ENCODE data around the gene SHKBP1. TPM values are rescaled to one million over a fixed set of nuclear protein-coding genes. Genes with fewer than 3 reads are reported as not detected.

The SHKBP1 gene
- total and polyA plus RNA-seq, 4 donors = 10.1 to 22.9 (median 15.4) TPM

- Histone ChIP-seq H3K4me3 (ENCODE audit: low read depth in 1 of 3, low read length in 3 of 3) (no peak overlapping the region), H3K9me3 (ENCODE audit: control insufficient read depth in 4 of 4, low read length in 3 of 4) (peaks cover 0 to 4% (median under 1%) of the 10 kb centered on the region in 4 donors), H3K27ac (ENCODE audit: low read depth in 1 of 2, low read length in 2 of 2) (no peak overlapping the region), H3K36me3 (ENCODE audit: control insufficient read depth in 4 of 4, insufficient read depth in 3 of 4, low read depth in 1 of 4, low read length in 3 of 4) (no peaks in the 10 kb centered on the region), H3K27me3 (ENCODE audit: control insufficient read depth in 4 of 4, insufficient read depth in 4 of 4, low read length in 3 of 4) (no peaks in the 10 kb centered on the region), H3K9ac (ENCODE audit: low read depth in 1 of 2, low read length in 2 of 2) (no peak overlapping the region), H3K4me1 (ENCODE audit: control insufficient read depth in 4 of 4, insufficient read depth in 4 of 4, low read length in 3 of 4) (no peaks in the 10 kb centered on the region)
- DNase-seq (ENCODE audit: low spot score) = no peak
- TF ChIP-seq CTCF (IDR thresholded peaks at IDR 0.05; ENCODE audit: low read depth, low read length, missing input control) (no peak), SP1 (IDR thresholded peaks at IDR 0.05) (no peak), ZBTB33 (IDR thresholded peaks at IDR 0.05) (no peak), FOXA2 (IDR thresholded peaks at IDR 0.05) (no peak), TAF1 (conservative IDR thresholded peaks at IDR 0.05) (no peak)
- 69% methylated on average over 4 of the region's 4 CpGs for WGBS
Measured at GRCh38 chr19:40539070-40539469, 37.6 kb upstream of the SHKBP1 start.

GRCh38 chr19:40542202-40542859, 34.3 kb upstream of the SHKBP1 start:
- Histone ChIP-seq H3K4me1 (ENCODE audit: control insufficient read depth in 4 of 4, insufficient read depth in 4 of 4, low read length in 3 of 4) (no peaks in the 10 kb centered on the region), H3K4me3 (ENCODE audit: low read depth in 1 of 3, low read length in 3 of 3) (no peak overlapping the region), H3K9ac (ENCODE audit: low read depth in 1 of 2, low read length in 2 of 2) (no peak overlapping the region), H3K27ac (ENCODE audit: low read depth in 1 of 2, low read length in 2 of 2) (no peak overlapping the region), H3K9me3 (ENCODE audit: control insufficient read depth in 4 of 4, low read length in 3 of 4) (no peaks in the 10 kb centered on the region), H3K27me3 (ENCODE audit: control insufficient read depth in 4 of 4, insufficient read depth in 4 of 4, low read length in 3 of 4) (no peaks in the 10 kb centered on the region), H3K36me3 (ENCODE audit: control insufficient read depth in 4 of 4, insufficient read depth in 3 of 4, low read depth in 1 of 4, low read length in 3 of 4) (no peaks in the 10 kb centered on the region)
- 66% methylated on average over 6 of the region's 6 CpGs for WGBS
- DNase-seq (ENCODE audit: low spot score) = no peak
- no peak for TF ChIP-seq MAX (IDR thresholded peaks at IDR 0.05)
- TF ChIP-seq FOXA2 (IDR thresholded peaks at IDR 0.05) = no peak
- TF ChIP-seq RXRA (IDR thresholded peaks at IDR 0.05) = no peak
- no peak for TF ChIP-seq RAD21 (IDR thresholded peaks at IDR 0.05)
- no peak for TF ChIP-seq TAF1 (conservative IDR thresholded peaks at IDR 0.05)
- TF ChIP-seq FOXA1 (IDR thresholded peaks at IDR 0.05) = no peak
- TF ChIP-seq REST (IDR thresholded peaks at IDR 0.05) = no peak
- TF ChIP-seq YY1 (IDR thresholded peaks at IDR 0.05) = no peak
- no peak for TF ChIP-seq CTCF (IDR thresholded peaks at IDR 0.05; ENCODE audit: low read depth, low read length, missing input control)
- no peak for TF ChIP-seq EGR1 (IDR thresholded peaks at IDR 0.05; ENCODE audit: low read depth in 2 of 2)
- no peak for TF ChIP-seq JUND (IDR thresholded peaks at IDR 0.05)
- no peak for TF ChIP-seq HNF4G (IDR thresholded peaks at IDR 0.05)
- no peak for TF ChIP-seq NR2F2 (IDR thresholded peaks at IDR 0.05)
- TF ChIP-seq ATF3 (IDR thresholded peaks at IDR 0.05) = no peak
